GM19239 (cell line): Measurements from ENCODE around the gene ORC2.
"Not testable (repeated sequence)": the region's sequence is repeated elsewhere in the genome, so short reads cannot be mapped to it uniquely, and the experiment has no call there.

Source experiments
- DNase-seq: peaks from one replicate; pipeline ENCODE4 v3.0.0; 2011; ENCODE audit warnings: low spot score; ENCODE audit not compliant: insufficient read length
- FAIRE-seq: peaks from 2 replicates; lab custom pipeline; 2011; peaks lifted over from hg19 to GRCh38; lab: Jason Lieb, UNC

The ORC2 gene

DNA sequence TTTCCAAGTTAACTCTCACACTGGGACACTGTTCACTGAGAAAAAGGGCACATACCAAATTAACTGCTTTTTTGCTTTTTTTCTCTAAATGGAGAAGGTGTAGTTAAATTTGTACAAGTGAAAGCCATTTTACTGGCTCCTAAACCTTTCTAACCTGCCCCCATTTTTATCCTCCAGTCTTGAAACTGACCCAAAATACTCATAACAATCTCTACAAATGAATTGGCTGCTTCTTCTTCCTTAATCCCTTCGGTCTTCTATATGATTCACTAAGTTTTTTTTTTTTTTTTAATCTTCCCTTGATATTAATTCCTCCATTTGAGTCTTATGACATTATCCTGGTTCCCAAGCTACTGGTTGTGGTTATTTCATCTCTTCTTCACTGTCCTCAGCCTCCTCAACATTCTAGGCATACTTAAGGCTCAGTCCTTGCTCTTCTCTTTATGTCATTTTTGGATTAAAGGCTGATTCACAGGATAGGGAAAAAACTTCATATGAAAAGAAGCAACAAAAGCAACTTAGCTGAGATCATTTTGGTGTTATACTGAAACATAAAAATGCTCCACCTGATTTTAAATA lies 19.8 kb downstream of the ORC2 start:
- DNase-seq, result no peak
- no peak for FAIRE-seq

DNA sequence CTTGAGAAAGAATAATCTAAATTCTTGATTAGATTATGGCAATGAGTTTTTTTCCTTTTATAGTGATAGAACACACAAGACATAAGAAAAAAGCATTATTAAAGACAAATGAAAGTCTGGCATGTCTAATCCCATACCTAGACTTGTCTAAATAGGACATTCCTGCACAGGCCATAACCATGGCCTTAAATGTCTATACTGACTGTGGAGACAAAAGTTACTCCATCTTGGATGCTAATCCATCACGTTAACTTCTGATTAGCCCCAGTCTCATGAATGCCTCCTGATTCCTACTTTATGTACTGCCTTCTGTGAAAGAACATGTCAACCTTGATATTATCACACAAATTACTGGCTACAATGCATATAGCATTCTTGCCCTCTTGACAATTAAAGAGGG lies 23.6 kb downstream of the ORC2 start:
- DNase-seq (no peak), FAIRE-seq (no peak)

DNA sequence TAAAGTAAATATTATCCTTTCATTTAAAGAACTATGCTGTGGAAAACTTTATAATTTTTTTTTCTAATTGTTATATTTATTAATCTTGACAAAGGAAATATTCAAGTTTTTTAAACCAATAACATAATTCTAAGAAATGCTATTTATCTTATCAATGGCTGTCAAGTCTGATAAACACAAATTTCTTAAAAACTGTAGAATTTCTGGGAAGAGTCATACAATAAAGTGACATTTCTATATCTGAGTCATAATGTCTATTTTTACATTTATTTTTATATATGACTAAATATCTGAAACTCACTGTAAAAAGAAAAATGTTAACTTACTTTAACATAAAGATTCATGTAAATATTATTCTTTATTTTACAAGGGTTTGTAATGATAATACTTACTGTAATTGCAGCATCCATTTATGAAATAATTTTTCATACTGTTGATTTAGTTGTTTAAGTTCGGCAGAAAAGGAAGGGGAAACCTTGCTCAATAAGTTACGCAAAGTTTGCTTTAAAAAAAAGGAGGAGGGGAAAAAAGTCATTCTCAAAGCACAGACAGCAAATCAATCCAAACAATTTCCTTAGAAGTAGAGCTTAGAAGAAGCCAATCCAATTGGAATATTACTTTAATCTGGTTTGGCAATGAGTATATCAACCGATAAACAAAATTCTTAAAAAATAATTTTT lies 32.4 kb downstream of the ORC2 start:
- FAIRE-seq (no peak), DNase-seq (no peak)

DNA sequence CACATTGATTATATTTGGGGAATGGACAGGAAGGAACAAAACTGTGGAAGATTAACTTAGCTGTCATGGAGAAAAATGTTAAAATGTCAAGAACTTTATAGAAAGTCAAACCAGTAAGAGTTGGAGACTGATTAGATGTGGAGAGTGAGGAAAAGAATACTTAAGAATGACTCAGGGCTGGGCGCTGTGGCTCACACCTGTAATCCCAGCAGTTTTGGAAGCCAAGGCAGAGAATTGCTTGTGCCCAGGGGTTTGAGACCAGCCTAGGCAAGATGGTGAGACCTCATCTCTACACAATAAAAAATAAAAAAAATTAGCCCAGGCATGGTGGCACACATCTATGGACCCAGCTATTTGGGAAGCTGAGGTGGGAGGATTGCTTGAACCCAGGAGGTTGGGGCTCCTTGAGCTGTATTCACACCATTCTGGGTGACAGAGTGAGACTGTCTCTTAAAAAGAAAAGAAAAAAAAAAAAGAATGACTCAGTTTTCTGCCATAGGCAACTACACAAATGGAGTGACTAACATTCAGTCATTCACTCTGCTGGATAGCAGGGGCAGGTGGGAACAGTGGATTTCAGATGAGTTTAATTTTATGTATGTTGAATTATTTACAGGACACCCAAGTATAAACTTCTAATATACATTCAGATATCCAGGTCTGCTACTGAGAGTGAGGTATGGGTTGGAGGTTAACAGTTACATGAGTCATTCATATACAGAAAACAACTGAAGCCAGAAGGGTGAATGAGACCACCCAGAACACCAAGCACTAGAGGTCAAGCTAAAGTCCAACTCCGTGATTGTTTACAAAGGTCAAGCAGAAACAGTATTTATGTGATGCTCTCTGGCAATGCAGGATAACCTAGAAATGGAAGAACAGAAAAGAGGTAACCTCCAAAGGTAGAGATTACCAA lies 33.9 kb downstream of the ORC2 start:
- FAIRE-seq, result peak; percentile 11
- DNase-seq, result no peak

DNA sequence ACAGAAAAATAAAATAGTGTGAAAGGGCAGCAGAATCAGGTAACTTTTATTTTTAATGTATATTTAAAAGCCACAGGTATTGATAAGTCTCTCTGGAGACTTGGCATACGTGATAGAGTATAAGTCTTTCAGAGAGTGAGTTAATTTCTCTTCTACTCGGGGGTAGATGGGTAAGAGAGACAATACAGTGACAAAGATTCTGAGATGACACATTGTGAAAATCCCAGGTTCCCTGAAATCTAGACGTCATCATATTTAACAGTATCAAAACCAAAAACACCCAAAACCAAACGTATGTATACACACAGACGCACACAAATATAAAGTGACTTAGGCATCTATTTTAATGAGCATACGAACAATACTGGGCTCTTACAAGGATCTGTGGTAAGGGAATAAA lies 41.0 kb downstream of the ORC2 start:
- FAIRE-seq, result peak; percentile 69
- DNase-seq, result no peak

DNA sequence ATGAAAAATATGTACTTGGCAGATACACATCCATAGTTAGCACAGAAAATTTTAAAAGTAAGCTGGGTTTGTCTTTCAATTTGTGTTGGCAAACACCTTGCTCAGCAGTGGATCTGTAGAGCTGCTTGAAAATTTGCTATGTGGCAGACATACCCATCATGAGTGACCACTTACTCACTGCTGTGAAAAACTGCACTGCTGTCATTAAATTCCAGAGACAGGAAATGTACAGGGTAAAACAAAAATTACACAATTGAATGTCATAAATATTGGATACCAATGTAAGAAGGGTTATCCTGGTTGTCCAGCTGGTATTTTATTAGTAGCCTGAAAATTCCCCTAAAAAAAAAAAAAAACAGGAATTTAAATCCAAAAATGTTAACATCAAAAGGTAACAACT lies 49.8 kb downstream of the ORC2 start:
- FAIRE-seq, result no peak
- no peak for DNase-seq

DNA sequence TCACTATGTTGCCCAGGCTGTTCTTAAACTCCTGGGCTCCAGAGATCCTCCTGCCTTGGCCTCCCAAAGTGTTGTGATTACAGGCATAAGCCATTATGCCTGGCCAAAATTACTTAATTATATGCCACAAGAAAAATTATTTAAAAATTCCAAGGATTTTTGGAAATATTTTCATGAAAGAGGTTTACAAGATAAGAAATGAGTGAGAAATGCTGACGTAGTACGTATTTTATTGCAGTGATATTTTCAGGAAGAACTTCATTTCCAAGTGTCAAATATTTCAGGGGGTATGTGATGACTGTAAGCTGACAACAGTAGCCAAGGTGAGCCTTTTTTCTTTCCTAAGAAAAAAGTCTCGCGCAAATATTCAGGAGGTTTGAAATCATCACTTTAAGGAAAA lies 53.5 kb downstream of the ORC2 start:
- no peak for DNase-seq
- no peak for FAIRE-seq

DNA sequence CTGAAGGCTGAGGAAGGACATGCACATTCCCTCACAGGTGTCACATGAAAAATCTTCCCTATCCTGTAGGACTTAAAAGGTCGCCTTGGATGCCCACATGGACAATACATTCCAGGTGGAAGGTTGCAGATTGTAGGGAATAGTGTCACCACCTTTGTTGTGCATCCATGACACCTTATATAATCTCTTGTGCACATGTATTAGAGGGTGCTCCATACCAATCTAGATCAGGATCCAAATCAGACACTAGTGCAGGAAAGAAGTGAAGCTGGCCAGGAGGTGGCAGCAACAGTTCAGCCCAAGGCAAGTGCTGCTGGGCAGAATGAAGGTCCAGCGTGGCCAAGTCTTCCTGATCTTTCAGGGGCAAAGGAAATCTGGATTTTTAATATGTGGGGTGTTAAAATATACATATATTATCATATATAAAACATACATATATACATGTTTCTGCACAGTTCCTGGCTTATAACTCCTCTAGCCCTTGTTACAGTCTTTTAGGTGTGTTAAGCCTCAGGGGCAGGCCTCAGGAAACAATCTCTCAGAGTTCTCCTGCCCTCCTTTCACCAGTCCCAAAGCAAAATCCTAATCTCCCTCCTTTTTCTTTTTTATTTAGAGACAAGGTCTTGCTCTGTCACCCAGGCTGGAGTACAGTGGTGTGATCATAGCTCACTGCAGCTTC lies 57.7 kb downstream of the ORC2 start:
- no peak for DNase-seq
- peak; percentile 81 for FAIRE-seq

DNA sequence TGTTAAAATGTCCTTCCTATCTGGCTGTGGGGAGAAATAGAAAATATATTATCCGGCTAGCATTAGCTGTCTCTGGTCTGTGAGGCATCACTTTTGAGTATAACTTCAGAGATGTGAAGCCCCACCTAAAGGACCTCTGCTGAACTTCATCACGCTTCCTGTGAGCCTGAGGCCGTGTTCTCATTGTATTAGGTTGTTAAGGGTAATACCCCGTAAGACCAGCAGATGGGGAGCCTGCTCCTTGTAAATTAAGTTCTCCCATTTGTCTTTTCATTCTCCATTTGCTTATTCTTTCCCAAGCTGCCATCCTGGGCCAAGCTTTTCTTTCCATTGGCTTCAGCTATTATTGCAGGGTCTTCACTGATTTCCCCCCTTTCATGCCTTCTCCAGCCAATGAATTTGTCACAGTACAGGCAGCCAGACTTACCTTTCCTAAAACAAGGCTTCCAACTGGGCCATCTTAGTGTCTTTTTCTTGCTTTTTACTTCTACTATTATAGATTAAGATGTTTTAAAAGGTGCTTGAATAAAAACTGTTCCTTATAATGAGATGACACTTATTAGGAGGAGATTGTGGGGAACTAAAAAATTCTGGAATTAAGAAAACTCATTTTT lies 61.9 kb downstream of the ORC2 start:
- FAIRE-seq, result peak; percentile 99
- DNase-seq, result peak; percentile 72

DNA sequence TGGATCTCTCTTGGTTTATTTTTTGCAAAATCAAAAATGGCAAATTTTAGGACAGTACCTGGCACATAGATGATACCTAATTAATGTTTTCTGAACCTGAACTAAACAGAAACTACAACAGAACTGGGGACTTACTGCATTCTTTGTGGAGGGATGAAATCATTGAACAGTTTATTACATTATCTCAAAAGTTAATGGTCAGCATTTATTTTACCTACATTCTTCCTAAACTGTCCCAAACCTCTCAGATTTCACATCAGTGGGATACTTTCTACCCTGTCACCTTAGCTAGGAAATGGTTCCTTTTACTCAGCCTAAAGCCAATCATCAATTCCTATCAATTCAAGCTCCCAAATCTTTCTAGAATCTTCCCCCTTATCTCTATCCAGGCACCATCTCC lies 64.0 kb downstream of the ORC2 start:
- FAIRE-seq (no peak), DNase-seq (no peak)

DNA sequence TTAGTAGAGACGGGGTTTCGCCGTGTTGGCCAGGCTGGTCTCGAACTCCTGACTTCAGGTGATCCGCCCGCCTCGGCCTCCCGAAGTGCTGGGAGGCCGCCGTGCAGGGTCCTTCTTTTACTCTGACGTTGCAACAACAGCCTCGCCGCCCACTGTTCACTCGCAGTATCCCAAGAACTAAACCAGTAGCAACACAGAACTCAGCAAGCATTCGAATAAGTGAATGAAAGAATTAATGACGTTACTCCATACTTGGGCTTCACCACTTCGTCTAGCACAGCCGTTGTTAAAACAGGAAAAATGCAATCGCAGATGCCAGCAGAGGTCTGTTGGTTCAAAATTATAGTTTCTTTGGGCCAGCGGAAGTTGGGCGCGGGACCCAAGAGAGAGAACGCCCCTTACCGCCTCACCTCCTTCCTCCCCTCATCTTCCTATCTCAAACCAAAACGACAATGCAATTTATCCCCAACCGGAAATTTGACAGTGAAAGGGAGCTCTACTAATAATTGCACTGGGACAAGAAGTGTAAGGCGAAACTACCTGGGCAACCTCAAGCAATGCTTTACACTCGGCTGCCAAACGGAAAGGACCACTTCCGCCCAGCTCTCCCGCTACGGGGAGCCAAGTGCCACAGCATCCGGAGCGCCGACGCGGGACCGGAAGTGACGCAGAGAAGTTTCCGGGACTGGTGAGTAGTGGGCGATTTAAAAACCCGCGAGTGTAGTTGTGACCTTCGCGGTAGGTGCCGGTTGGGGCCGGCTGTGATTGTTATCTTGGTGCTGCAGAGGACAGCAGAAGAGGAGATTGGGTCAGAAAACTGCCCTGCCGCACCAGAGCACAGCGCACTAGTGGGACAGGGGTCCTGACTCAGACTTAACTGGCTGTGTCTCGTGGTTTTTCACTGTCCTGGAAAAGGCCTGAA lies 74.5 kb downstream of the ORC2 start, which contains the start of the genes NIF3L1 and PPIL3:
NIF3L1 (plus strand) TSS at position 668 of the 922 bp plus-strand sequence. CDS start 2,573 bp downstream, outside the sequence.
PPIL3 (minus strand) TSS at position 374 of the 922 bp plus-strand sequence. CDS start 1,462 bp downstream, outside the sequence.
- DNase-seq (peak; percentile 61), FAIRE-seq (peak; percentile 97)

DNA sequence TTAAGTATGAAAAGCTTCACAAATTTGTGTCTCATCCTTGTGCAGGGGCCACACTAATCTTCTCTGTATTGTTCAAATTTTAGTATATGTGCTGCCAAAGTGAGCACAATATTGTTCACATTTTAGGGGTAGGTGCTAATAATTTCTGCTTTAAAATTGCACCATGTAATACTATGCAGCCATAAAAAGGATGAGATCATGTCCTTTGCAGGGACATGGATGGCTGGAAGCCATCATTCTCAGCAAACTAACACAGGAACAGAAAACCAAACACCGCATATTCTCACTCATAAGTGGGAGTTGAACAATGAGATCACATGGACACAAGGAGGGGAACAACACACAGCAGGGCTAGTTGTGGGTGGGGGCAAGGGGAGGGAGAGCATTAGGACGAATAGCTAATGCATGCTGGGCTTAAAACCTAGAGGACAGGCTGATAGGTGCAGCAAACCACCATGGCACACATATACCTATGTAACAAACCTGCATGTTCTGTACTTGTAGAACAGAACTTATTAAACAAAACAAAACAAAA lies 81.7 kb downstream of the ORC2 start:
- not testable (repeated sequence) for DNase-seq, FAIRE-seq

DNA sequence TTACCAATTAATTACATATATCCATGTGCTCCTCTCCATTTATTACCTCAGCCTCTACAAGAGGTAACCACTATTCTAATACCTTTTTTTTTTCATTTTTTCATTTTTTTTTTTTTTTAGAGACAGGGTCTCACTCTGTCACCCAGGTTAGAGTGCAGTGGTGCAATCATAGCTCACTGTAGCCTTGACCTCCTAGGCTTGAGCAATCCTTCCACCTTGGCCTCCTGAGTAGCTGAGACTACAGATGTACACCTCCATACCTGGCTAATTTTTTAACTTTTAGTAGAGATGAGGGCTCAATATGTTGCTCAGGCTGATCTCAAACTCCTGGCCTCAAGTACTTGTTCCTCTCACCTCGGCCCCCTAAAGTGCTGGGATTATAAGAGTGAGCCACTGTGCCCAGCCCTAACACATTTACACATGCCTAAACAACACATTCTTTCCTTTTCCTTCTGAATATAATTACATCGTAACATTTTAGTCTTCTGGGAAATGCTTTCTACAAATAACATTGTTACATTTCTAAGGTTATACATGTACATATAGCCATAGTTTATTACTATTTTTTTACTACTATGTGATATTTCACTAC lies 85.1 kb downstream of the ORC2 start:
- DNase-seq (no peak), FAIRE-seq (no peak)

DNA sequence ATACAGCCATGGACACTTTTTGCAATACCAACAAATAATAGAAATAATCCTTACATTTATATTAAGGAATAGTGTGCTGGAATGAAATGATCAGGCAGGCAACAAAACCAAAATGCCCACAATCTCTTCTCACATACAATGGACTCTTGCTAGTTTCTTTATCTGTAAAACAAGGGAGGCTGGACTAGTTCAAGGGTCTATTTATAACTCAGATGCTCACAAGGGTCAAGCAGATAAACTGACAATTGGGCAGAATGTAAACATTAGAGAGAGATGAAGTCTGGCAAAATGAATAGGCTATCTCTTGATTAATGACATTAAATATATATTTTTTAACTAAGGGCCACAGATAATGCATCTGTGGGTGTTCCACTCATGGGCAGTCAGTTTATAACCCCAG lies 86.0 kb downstream of the ORC2 start:
- DNase-seq (no peak), FAIRE-seq (no peak)

DNA sequence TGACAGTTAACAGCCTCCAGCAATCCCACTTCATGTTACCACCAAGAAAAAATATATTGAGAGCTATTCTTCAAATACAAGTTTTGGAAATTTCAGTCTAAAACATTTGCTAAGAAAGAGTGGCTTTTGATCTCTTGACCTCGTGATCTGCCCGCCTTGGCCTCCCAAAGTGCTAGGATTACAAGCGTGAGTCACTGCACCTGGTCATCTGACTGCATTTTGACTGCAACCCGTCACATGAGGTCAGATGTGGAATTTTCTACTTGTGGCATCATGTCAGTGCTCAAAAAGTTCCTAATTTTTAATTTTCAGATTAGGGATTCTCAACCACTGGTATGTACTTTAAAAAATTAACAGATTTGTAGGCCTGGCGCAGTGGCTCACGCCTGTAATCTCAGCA lies 89.9 kb downstream of the ORC2 start:
- no peak for FAIRE-seq
- DNase-seq, result no peak

DNA sequence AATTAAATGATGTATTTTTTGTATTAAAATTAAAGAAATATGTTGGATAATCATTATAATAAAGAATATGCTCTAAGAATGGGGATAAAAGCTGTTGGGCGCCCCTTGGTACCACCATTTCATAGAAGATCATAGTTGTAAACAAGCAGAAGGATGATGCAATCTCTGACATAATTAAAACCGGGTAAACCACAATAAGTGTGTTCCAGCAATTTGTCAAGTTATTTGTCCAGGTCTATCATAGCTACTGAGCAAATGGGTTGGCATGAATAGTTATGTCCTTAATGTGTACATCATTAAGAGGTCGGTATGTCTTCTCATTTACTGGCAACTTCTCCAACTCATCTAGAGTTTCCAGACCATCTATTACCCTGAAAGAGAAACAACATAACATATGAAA lies 92.3 kb downstream of the ORC2 start:
- DNase-seq (no peak), FAIRE-seq (no peak)

DNA sequence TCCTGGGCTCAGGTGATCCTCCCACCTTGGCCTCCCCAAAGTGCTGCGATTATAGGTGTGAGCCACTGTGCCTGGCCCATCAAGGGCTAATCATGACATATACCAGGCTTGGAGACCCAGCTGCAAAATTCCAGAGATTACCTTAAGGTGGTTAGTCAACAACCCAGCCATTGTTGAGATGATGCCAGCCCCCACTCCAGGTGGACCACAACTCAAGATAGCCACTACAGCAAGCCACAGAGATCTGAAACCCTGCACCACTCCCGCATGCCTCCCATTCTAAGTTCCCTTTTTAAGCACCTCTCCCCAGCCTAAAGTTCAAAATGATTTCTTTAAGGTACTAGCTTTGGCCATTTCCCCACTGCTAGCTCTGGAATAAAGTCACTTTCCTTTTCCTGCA lies 94.4 kb downstream of the ORC2 start:
- FAIRE-seq, result no peak

More for the DNA sequence above, 94.4 kb downstream of the ORC2 start:
- no peak for DNase-seq
